ENCODE measurements around the gene ACTN1. TPM values are rescaled to one million over a fixed set of nuclear protein-coding genes. Genes with fewer than 3 reads are reported as not detected.

The ACTN1 gene
- total RNA-seq, 1 experiment from 2014 or later, result 212 TPM

DNA sequence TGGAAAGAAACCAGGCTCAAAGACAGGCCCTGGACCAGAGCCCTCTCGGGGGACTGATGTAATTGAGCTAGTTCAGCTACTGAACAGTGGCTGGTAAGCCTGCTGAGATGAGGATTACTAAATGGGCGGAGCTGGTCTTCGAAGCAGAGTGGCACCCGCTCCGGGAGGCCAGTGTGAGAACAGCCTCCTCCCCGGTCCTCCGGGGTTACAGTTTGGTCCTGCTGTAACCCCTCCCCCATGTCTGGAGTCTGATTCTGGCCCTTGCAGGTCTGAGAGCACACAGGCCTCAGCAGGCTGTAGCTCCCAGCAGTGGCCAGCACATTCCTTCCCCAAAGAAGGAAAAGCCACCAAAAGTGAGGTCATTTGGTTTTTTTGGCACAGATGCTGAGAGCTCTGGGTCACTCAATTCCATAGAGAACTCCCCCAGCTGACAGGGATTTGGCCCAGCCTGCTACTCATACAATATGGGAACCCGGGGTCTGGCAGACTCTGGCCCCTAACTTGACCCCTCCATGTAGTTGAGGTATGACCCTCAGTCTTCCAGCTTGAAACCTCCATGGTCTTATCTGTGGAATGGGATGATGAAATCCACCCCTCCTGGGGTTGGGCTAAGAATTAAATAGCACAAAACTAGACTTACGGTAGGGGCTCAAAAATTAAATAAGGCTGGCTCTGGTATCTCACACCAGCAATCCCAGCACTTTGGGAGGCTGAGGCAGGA lies 39.0 kb downstream of the ACTN1 start:
- Histone ChIP-seq H3K4me3 (ENCODE audit: low read depth in 2 of 2, low read length in 2 of 2) (0 out of 4 replicates have a peak overlapping the region, but pooled peaks of 1 of the 2 experiments have one; percentile 12), H3K27ac (ENCODE audit: low read length) (peak overlapping the region; percentile 75), H3K27me3 (ENCODE audit: control insufficient read depth, insufficient read depth, low read length) (no peaks in the 10 kb centered on the region), H3K4me1 (ENCODE audit: control insufficient read depth, insufficient read depth, low read length) (peaks cover 76% of the 10 kb centered on the region), H3K9me3 (ENCODE audit: control insufficient read depth, insufficient read depth, low read depth, low read length) (no peaks in the 10 kb centered on the region), H3K36me3 (ENCODE audit: control insufficient read depth, insufficient read depth, low read length) (no peaks in the 10 kb centered on the region)
- POLR2A ChIA-PET, result interaction anchor here (0.6 kb wide), 1 partner anchor 102 kb away, joined by 4 read pairs; no protein-coding TSS in a partner anchor
- peak; percentile 83 for DNase-seq (ENCODE audit: low read depth, low spot score)
- TF ChIP-seq, protein P1, sequence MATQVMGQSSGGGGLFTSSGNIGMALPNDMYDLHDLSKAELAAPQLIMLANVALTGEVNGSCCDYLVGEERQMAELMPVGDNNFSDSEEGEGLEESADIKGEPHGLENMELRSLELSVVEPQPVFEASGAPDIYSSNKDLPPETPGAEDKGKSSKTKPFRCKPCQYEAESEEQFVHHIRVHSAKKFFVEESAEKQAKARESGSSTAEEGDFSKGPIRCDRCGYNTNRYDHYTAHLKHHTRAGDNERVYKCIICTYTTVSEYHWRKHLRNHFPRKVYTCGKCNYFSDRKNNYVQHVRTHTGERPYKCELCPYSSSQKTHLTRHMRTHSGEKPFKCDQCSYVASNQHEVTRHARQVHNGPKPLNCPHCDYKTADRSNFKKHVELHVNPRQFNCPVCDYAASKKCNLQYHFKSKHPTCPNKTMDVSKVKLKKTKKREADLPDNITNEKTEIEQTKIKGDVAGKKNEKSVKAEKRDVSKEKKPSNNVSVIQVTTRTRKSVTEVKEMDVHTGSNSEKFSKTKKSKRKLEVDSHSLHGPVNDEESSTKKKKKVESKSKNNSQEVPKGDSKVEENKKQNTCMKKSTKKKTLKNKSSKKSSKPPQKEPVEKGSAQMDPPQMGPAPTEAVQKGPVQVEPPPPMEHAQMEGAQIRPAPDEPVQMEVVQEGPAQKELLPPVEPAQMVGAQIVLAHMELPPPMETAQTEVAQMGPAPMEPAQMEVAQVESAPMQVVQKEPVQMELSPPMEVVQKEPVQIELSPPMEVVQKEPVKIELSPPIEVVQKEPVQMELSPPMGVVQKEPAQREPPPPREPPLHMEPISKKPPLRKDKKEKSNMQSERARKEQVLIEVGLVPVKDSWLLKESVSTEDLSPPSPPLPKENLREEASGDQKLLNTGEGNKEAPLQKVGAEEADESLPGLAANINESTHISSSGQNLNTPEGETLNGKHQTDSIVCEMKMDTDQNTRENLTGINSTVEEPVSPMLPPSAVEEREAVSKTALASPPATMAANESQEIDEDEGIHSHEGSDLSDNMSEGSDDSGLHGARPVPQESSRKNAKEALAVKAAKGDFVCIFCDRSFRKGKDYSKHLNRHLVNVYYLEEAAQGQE (IDR thresholded peaks at IDR 0.05; ENCODE audit: insufficient read depth in 1 of 2, low read depth in 2 of 2, low read length in 1 of 2), result no peak
- TF ChIP-seq TCF7L2 (IDR thresholded peaks at IDR 0.05; ENCODE audit: low read depth, low read length) (no peak), SIN3A (IDR thresholded peaks at IDR 0.05; ENCODE audit: borderline replicate concordance, insufficient read depth, low read depth, low read length) (no peak), POLR2AphosphoS5 (IDR thresholded peaks at IDR 0.05; ENCODE audit: low read depth, low read length) (no peak)
- TF ChIP-seq, protein P2, sequence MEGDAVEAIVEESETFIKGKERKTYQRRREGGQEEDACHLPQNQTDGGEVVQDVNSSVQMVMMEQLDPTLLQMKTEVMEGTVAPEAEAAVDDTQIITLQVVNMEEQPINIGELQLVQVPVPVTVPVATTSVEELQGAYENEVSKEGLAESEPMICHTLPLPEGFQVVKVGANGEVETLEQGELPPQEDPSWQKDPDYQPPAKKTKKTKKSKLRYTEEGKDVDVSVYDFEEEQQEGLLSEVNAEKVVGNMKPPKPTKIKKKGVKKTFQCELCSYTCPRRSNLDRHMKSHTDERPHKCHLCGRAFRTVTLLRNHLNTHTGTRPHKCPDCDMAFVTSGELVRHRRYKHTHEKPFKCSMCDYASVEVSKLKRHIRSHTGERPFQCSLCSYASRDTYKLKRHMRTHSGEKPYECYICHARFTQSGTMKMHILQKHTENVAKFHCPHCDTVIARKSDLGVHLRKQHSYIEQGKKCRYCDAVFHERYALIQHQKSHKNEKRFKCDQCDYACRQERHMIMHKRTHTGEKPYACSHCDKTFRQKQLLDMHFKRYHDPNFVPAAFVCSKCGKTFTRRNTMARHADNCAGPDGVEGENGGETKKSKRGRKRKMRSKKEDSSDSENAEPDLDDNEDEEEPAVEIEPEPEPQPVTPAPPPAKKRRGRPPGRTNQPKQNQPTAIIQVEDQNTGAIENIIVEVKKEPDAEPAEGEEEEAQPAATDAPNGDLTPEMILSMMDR (IDR thresholded peaks at IDR 0.05), result no peak
- peak; percentile 61 for ATAC-seq
- CTCF ChIA-PET, result no interaction called here
- no TSS peak for BruUV-seq (replicated peaks)
- in situ Hi-C loops (cut with HindIII; ENCODE audit: low pct_unique_long_range_greater_than_20kb, low sequenced_read_pairs), result no loop called here
- intact Hi-C loops (cut with micrococcal nuclease; ENCODE audit: unreplicated experiment), result no loop called here

DNA sequence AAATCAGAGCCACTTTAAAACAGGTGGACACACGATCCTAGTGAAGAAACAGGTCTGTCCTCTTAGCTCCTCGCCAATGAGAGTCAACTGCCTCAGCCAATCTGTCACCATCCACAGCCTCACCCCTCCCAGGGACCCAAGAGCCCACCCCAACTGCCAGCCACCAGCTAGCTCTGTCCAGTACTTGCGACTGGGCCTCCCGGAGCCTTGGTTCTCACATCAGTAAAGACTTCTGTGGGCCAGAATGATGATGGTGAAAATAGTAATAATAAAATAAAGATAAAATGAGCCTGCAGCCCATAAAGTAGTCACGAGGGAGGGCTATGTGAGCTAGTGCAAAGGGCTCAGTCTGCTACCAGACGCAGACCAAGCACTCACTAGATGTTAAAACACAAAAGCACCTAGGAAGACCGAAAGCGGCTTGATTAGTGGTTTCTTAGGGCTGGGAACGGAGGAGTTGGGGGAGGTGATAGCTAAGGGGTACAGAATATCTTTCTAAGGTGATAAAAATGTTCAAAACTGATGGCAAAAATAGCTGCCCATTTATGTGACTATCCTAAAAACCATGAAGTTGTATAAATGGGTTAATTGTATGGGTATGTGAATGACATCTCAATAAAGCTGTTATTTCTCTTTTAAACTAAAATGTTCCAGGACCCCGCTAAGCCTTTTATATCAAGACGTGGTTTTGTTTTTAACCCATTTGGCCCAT lies 39.8 kb downstream of the ACTN1 start:
- no TSS peak for BruUV-seq (replicated peaks)
- peaks cover 73% of the 10 kb centered on the region for H3K4me1 ChIP-seq (ENCODE audit: control insufficient read depth, insufficient read depth, low read length)

More for the DNA sequence above, 39.8 kb downstream of the ACTN1 start:
- Histone ChIP-seq H3K27ac (ENCODE audit: low read length) (peak overlapping the region; percentile 75), H3K4me3 (ENCODE audit: low read depth in 2 of 2, low read length in 2 of 2) (0 out of 4 replicates have a peak overlapping the region, but pooled peaks of 1 of the 2 experiments have one; percentile 12), H3K9me3 (ENCODE audit: control insufficient read depth, insufficient read depth, low read depth, low read length) (no peaks in the 10 kb centered on the region), H3K27me3 (ENCODE audit: control insufficient read depth, insufficient read depth, low read length) (no peaks in the 10 kb centered on the region), H3K36me3 (ENCODE audit: control insufficient read depth, insufficient read depth, low read length) (no peaks in the 10 kb centered on the region)
- ChIA-PET POLR2A (no interaction called here), CTCF (interaction anchor here (0.6 kb wide), 1 partner anchor 274 kb away, joined by 8 read pairs; no protein-coding TSS in a partner anchor)
- DNase-seq (ENCODE audit: low read depth, low spot score) (no peak), ATAC-seq (no peak)
- TF ChIP-seq, protein P2 (IDR thresholded peaks at IDR 0.05), result no peak
- no peak for TF ChIP-seq POLR2AphosphoS5 (IDR thresholded peaks at IDR 0.05; ENCODE audit: low read depth, low read length)
- TF ChIP-seq, protein P1 (IDR thresholded peaks at IDR 0.05; ENCODE audit: insufficient read depth in 1 of 2, low read depth in 2 of 2, low read length in 1 of 2), result no peak
- no peak for TF ChIP-seq TCF7L2 (IDR thresholded peaks at IDR 0.05; ENCODE audit: low read depth, low read length)
- TF ChIP-seq SIN3A (IDR thresholded peaks at IDR 0.05; ENCODE audit: borderline replicate concordance, insufficient read depth, low read depth, low read length), result no peak
- in situ Hi-C loops (cut with HindIII; ENCODE audit: low pct_unique_long_range_greater_than_20kb, low sequenced_read_pairs), result no loop called here
- intact Hi-C loops (cut with micrococcal nuclease; ENCODE audit: unreplicated experiment), result no loop called here
